C4-2B (cell line): ENCODE results near the gene KCNQ1.

ENCODE experiments used
- ZFX ChIP-seq: fragments of 450-650 bp; IDR thresholded peaks from 2 replicates; pipeline ENCODE4 v1.6.1; 2017
- TF ChIP-seq, protein P1 (sequence below): fragments of 450-650 bp; conservative IDR thresholded peaks from 2 replicates; pipeline ENCODE4 v1.5.1; 2017; ENCODE audit warnings: mild to moderate bottlenecking

DNA sequence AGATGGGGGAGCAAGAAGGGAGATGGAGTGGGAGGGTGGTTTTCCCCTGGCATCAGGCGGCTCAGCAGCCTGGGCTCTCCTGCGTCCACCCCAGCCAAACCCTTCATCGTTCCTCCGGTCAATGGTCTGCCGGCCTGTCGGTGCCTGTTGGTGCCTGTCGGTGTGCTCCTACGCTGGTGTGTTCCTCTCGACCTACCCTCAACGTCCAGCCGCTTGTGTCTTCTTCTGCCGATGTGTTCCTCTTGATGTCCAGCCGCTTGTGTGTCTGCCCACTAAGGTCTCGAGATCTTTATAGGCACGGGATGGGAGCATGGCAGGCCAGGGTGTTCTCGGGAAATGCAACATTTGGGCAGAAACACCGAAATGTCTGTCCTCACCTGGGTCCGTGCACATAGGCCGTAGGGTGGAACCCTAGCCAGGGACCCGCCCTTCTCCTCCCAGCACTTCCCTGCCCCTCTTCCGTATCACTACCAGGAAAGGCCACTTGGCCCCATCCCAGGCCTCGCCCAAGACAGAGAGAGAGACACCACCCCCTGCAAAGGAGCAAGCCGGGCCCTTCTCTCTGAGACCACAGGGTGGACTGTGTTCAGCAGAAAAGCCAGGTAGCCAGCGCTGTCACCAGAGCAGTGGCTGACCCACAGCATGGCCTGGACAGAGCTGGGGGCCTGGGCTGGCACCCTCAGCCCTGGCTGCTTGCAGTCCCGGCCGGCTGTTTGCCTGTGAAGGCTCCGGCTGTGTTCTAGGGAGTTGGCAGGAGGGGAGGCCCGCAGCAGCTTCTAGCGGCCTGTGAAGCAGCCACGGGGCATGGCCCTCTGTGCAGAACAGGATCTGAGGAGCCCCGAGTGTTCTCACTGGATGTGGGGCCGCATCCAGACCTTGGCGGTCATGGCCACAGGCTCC lies 316.6 kb downstream of the KCNQ1 start:
- TF ChIP-seq, protein P1, sequence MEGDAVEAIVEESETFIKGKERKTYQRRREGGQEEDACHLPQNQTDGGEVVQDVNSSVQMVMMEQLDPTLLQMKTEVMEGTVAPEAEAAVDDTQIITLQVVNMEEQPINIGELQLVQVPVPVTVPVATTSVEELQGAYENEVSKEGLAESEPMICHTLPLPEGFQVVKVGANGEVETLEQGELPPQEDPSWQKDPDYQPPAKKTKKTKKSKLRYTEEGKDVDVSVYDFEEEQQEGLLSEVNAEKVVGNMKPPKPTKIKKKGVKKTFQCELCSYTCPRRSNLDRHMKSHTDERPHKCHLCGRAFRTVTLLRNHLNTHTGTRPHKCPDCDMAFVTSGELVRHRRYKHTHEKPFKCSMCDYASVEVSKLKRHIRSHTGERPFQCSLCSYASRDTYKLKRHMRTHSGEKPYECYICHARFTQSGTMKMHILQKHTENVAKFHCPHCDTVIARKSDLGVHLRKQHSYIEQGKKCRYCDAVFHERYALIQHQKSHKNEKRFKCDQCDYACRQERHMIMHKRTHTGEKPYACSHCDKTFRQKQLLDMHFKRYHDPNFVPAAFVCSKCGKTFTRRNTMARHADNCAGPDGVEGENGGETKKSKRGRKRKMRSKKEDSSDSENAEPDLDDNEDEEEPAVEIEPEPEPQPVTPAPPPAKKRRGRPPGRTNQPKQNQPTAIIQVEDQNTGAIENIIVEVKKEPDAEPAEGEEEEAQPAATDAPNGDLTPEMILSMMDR: no peak
- TF ChIP-seq ZFX: no peak
